NCI-H774 (cell line): Measurements from ENCODE around the gene NCKAP5L.

Experiments used
- DNase-seq: peaks from one replicate; lab custom pipeline; 2025; lab: John Stamatoyannopoulos, UW

The NCKAP5L gene

DNA sequence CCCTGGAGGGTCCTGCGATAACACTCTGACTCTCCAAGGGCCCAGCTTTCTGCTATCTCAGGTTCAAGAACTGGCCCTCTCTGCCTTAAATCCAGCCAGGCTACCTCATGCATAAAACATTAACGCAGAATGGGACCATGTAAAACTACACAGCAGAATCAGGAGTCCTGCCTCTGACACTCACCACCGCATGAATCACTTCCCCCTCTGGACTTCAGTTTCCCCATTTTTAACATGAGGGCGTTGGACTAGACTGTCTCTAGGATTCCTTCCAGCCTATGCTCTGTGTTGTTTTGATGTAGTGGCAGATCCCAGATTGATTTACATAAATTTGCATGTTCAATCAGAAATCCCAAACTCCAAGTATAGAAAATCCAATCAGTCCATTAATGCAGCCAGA is 3.3 kb downstream of the NCKAP5L start:
- no peak for DNase-seq

DNA sequence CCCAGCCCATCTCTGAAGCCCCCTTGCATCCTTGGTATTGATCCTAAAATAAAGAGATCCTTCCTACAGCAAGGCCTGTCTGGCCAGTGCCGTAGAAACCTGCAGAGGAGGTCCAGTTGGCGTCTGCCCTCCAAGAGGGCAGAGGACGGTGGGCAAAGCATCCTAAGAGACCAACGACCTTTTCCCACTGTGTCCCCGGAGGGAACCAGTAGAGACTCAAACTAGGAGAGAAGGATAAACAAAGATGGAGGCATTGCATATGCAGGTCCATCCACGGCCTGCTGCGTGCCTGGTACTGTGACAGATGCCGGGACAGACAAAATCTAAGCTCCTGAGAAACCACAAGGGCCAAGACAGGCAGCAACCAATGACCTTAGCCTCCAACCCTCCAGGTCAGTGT is 3.8 kb downstream of the NCKAP5L start:
- no peak for DNase-seq

- no peak for DNase-seq
Measured at GRCh38 chr12:49823951-49824350, 4.3 kb downstream of the NCKAP5L start.

GRCh38 chr12:49823350-49823749 is 4.9 kb downstream of the NCKAP5L start:
- DNase-seq = no peak

DNA sequence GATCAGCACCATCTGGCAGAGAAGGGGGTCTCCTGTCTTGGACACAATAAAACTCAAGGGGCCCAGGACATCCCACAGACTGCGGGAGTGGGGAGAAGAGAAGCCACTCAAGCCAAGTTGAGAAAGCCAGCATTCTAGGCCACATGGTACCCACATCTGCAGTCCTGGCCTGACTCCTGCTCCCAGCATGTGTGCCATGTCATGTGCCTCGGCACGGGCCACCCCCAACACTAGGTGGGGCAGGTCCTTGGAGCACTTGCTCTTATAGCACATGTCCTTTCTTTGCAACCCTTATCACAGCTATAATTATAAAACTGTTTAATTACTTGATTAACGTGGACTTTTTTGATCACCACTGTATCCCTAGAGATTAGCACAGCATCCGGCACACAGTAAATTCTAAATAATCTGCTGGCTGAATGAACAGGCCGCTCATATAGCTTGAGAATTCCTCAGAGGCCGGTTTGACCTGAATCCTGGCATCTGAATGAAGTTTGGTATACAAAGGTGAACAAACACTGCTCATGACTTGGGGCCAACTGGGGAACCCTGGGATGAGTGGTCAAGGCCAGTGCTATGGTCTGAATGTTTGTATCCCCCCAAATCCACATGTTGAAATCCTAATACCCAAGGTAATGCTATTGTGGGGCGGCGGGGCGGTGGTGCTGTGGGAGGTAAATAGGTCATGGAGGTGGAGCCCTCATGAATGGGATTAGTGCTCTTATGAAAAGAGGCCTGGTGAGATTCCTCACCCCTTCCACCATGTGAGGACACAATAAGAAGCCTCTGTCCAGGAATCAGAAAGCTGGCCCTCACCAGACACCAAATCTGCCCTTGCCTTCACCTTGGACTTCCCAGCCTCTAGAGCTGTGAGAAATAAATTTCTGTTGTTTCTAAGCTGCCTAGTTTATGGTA is 6.6 kb downstream of the NCKAP5L start:
- DNase-seq = no peak

DNA sequence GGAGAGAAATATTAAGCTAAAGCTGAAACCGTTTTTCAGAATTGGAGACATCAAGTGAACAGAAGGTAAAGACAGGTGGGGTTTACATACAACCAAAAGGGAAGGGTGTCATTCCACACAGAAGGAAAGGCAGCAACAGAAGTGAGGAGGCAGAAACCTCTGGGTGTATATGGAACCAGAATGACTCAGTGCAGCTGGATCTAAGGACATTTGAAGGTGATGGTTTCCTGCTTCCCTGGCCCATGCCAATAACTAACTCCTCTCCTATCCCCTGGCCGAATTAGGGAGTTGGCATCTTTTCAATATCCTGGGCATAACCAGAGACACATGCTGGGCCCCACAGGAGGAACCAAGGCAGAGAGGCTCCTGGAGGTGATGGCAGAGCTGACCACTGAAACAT is 8.4 kb downstream of the NCKAP5L start:
- DNase-seq = no peak

- DNase-seq = no peak
Measured at GRCh38 chr12:49818241-49818895, 9.8 kb downstream of the NCKAP5L start.

DNA sequence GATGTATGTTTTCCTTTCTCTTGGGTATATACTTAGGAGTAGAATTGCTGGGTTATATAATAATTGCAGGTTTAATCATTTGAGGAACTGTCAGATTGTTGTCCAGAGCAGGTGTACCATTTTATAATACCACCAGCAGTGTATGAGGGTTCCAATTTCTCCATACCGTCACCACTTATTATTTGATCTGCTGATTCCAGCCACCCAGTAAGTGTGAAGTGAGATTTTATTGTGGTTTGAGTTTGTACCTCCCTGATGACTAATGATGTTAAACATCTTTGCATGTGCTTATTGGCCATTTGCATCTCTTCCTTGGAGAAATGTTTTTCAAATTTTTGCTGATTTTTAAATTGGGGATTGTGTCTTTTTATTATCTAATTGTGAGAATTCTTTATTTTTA is 15.1 kb downstream of the NCKAP5L start:
- DNase-seq = no peak

- DNase-seq = no peak
Measured at GRCh38 chr12:49811961-49812401, 16.2 kb downstream of the NCKAP5L start.

DNA sequence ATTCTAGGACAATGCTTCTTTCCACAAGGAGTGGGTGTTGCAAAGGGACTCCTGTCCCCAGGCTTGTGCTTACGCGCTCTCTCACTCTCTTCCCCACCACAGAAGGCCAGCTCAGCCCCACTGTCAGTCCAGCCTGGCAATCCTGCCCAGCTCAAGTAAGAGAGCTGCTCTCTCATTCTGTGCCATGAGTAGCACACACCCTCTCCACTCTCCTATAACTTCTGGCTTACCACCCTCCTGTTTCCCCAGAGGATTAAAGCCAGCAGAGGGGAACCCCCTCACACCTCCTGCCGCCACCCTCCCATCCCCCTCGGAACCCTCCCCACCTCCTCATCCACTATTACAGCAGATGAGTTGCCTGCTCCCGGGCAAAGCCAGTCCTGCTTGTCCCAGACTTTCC is 17.1 kb downstream of the NCKAP5L start:
- DNase-seq = no peak

DNA sequence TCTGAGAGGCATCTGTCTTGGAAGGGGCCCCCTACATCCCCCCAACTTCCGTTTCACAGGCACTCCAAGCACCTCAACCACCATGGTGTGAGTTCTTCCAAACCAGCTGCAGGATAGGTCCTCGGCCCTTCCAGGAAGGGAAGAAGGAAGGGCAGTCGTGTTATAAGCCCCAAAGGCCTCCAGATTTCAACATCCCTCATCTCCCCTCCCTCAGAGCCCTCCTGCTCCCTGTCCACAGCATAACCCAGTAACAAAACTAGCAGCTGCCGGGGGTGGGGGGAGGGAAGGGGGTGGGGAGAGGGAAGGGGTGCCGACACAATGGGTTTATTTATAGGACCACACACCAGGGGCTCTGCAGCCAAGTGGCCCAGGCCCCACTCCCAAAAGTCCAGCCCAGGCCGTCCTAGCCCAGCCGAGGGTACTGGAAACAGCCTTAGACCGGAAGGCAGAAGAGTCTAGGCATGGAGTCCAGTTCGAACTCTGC is 18.3 kb downstream of the NCKAP5L start:
- no peak for DNase-seq

DNA sequence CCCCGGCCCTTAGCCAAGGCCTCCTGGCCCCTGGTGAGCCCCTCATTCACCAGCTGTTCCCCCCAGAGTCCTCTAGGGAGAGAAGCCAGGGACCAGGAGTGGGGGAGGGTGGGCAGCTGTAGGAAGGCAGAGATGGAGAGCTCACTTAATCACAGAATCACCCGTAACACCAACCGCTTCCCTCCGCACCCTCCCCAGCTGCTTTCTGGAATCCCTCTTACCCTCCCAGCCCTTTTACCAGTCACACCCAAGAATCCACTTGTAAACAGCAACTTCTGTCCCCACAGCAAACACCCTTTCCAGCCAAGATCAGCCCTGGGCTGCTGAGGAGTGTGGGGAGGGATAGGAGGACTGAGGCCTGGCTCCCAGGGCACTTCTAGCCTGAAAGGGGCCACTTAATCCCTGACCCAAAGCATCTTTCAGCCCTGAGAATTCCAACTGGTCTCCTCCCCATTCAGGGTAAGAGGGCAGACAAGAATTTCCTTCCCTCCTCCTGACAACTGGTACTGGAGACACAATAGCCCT is 18.8 kb downstream of the NCKAP5L start:
- DNase-seq = no peak

GRCh38 chr12:49808686-49809380 is 19.4 kb downstream of the NCKAP5L start:
- no peak for DNase-seq

DNA sequence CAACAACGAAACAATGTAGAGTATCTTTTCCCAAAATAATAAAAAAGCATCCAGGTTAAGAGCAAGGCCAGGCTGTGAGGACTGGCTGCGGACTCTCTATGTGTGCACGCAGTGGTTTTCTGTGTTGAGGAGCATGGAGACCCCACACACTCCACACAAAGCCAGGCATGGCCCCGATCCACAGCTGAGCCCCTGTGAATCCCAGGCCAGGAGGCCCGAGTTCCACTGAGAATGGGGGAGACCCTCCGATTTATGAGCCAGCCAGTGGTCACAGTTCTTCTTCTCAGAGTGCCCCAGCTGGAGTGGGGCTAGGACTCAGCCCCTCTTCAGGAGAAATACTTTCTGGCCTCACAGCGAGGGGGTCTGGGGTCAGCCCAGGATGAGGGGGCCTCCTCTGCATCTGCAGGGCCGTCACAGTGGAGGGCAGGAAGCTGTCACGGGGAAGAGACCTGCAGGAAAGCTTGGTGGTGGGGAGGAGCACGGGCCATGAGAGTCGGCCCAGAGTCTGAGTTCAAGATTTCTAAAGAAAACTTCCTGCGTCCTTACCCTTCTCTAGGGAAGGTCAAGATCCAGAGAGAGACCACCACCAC is 20.1 kb downstream of the NCKAP5L start:
- no peak for DNase-seq

- DNase-seq = no peak
Measured at GRCh38 chr12:49806877-49807276, 21.3 kb downstream of the NCKAP5L start.

DNA sequence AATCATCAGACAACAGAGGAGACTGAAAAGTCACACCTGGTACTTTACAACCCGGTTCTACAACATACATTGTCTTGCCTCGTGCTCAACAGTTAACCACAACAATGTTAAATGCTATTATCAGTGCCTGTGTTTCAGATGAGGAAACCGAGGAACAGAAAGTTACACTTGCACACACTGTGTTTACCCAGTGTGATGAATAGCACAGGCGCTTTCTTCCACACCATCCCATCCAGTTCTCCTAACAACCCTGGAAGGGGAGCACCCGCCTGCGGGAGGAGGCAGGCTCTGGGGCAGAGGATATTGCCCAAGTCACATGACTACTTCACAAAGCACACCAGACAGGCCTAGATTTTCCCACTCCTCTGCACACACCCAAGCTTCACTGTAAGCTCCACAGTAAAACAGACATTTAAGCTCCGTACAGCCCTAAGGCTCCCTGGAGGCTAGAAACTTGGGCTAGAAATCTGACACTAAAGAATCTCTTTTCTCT is 21.8 kb downstream of the NCKAP5L start:
- DNase-seq = no peak

GRCh38 chr12:49805409-49805808 is 22.8 kb downstream of the NCKAP5L start:
- no peak for DNase-seq

DNA sequence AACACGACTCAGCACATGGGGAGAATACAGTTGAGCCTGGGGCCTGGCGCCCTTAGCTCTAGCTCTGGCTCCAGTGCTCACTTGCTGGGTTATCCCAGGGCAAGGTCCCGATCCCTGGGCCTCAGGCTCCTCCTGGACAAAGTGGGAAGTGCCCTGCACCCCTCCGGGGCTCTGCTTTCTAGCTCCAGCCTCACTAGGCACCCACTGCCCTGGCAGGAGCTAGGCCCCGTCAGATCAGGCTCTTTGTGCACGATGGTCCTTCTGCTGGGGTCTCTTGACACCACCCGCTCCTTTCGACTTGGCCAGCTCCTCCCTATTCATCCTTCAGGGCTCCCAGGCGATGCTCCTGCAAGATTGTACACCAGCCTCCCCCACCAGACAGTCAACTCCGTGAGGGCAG is 23.4 kb downstream of the NCKAP5L start:
- no peak for DNase-seq

- no peak for DNase-seq
Measured at GRCh38 chr12:49803693-49804450, 24.3 kb downstream of the NCKAP5L start.

DNA sequence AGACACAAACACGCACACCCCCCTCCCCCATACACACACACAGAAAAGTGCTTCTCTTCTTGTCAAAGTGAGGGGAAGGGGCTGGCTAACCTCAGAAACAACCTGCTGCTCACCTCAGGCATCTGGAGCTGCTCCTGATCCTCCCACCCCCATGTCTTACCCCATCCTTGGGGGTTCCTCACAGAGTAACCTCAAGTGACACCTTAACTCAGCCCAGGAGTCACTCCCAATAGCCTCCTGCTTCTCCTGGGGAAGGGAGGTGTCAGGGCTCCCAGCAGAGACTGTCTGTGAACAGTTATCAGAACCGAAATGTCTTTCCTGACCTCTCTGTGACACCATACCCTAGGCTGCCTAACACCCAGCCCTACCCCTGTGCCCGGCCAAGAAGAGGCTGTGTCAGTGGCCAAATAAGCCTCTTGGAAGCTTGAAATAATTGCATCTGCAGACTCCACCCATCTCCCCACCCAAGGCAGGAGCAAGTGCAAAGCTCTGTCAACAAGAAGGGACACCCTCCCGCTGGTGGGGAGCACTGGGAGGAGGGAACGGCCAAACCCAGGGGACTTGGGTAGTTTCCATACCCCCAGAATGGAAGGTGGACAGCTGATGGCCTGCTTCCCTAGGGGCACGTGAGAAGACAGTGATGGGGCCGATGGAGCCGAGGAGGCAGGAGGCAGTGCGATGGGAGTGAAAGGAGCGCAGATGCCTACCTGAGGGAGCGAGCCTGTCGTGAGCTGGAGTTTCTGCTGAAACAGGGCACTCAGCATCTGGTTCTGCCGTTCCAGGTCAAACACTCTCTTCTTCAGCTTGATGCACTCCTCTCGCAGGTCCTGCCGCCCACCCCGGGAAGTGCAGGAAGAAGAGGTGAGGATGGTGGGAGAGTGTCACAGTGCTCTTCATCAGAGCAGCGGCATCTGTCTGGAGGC is 26.8 kb downstream of the NCKAP5L start:
- no peak for DNase-seq
